Fibroblast of skin of right biceps (primary cell): ENCODE measurements around the gene HSD17B4.
"Not testable (repeated sequence)": the region's sequence is repeated elsewhere in the genome, so short reads cannot be mapped to it uniquely, and the experiment has no call there.

Experiments used
- DNase-seq: peaks from one replicate; pipeline ENCODE4 v3.0.0-alpha.2; 2013

Gene HSD17B4

DNA sequence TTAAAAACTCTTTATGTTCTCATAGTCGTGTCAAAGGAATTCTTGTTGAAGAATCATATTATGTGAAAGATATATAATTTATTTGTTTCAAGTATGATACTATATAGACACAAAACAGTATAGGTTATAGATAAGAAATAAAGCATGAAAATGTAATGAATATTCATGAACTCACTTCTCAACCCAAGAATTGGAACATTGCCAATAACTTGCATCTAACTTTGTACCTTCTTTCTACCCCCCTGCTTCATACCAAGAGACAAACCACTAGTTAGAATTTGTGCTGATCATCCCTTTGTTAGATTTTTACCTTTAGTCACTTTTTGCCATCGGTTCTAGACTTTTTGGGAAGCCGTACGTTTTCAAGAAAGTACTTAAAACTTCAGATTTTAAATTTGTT is 32.6 kb downstream of the HSD17B4 start:
- no peak for DNase-seq

DNA sequence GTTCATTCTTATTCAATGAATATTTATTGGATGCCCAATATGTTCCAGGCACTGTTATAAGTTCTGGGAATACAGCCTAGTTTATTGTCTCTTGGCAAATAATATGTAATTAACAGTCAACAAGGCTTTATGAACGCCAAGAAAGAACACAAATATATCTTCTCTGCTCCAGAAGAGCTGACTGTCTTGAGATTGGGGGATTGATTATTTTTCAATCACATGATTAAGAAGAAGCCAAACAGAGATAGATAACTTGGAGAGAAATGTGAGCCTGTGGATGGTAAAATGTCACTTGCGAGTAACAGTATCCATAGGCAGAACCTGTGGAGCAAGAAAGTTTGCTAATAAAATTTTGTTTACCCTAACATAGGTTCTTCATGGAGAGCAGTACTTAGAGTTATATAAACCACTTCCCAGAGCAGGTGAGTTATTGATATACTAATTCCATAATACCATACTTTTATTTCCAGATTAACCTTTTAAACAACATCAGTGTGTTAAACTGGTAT is 49.4 kb downstream of the HSD17B4 start:
- no peak for DNase-seq

DNA sequence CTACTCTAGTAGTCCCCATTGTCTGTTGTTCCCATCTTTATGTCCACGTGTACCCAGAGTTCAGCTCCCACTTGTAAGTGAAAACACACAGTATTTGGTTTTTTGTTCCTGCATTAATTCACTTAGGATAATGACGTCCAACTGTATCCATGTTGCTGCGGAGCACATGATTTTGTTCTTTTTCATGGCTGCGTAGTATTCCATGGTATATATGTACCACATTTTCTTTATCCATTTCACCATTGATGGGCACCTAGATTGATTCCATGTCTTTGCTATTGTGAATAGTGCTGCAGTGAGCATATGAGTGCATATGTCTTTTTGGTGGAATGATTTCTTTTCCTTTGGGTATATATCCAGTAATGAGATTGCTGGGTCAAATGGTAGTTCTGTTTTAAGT is 51.6 kb downstream of the HSD17B4 start:
- not testable (repeated sequence) for DNase-seq

DNA sequence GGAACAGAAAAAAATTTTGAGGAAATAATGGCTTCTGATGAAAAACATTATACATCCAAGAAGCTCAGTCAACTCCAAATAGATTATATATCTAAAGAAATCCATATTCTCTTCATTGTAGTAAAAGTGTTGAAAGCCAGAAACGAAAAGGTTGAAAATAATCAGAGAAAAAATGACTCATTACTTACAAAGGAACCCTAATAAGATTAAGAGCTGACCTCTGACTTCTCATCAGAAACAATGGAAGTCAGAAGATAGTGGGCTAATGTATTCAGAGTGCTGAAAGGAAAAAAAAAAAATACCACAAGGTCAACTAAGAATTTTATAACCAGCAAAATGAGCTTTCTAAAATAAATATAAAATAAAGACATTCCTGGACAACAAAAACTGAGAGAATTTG is 60.0 kb downstream of the HSD17B4 start:
- DNase-seq = no peak

DNA sequence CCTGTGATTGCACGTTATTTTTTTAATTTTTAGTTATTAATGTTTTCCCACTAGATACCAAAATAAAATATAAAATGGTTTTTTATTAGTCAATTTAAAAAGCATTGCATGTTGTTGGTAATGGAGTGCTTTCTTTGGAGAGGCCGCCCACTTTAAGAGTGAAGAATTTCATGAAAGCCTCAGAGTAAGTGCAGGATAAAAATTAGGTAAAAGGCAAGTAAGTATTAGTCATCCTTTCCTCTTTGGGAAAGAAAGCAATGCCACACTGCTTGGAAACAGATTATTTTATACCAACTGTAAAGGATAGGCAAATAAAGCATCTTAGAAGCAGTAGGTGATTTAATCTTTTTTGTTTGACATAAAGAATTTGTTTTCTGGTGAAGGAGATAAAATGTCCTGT is 62.9 kb downstream of the HSD17B4 start:
- DNase-seq = peak; percentile 21

DNA sequence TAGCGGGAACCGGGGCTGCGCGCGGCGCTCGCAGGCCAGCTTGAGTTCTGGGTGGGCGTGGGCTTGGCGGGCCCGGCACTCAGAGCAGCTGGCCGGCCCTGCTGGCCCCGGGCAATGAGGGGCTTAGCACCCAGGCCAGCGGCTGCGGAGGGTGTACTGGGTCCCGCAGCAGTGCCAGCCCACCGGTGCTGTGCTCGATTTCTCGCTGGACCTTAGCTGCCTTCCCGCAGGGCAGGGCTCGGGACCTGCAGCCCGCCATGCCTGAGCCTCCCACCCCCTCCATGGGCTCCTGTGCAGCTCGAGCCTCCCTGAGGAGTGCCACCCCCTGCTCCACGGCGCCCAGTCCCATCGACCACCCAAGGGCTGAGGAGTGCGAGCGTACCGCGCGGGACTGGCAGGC is 64.8 kb downstream of the HSD17B4 start:
- not testable (repeated sequence) for DNase-seq

DNA sequence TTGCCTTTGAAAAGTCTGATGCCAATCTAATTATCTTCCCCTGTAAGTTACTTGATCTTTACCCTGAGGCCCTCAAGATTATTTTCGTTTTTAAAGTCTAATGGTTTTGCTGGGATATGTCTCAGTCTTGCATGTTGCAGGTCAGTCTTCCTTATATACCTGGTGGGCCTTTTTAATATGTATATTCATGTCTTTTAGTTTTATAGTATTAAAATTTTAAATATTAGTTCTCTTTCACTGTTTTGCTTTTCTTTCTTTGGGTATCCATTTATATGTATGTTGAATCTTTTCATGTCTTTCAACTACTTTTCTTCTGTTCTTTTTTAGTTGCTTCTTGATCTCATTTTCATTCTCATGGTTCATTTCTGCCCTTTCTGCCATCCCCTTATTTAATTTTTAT is 68.9 kb downstream of the HSD17B4 start:
- DNase-seq = no peak

DNA sequence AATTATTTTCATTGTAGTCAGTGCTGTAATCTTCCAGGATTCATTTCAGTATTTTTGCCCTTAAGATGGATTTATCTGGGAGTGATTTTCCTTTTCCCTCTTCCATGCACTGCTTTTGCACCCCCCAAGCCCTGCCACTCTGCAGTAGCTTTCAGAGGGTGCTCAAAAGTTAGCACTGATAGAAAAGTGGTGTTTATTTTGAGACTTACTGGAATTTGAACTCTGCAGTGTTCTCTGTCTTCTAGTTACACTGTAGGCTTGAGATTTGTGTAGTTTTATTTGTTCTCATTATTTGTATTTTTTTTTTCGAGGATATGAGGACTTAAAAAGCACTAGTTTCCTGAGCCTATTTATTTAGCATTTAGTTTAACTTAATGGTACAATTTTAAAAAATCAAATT is 70.5 kb downstream of the HSD17B4 start:
- no peak for DNase-seq

DNA sequence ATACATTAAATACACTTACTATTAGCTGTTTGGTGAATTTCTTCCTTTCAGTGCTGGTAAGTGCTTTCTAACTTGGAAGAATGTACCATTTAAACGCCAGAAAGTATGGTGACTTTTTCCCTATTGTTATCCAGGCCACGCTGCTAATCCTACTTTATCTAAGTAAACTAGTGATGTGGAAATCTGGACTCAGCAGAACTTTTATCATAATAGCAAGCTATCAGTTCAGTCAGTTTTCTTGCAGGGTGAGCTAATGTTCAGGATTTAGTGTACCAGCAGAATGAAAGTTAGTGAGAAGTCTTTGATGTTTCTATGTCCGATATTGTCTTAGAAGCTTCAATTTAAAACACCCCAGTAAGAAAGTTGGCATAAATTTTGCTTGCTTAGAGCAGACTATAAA is 72.2 kb downstream of the HSD17B4 start:
- no peak for DNase-seq

DNA sequence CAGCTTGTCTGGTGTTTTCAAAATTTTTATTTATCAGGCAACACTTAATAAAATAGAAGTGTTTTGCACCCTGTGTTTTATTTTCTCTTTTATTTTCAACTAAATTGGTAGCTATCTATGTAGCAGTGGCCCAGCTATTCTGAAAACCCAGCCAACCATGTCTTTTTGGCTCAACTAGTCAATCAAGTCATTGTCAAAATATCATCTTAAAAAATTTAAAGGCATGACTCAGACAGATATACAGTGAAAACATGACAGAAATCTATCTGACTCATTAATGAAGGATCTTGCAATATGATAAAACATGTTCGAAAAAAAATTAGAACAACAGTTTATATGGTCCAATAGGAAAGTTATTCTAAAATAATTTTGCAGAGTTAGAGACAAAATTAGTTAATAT is 75.1 kb downstream of the HSD17B4 start:
- DNase-seq = peak; percentile 44

DNA sequence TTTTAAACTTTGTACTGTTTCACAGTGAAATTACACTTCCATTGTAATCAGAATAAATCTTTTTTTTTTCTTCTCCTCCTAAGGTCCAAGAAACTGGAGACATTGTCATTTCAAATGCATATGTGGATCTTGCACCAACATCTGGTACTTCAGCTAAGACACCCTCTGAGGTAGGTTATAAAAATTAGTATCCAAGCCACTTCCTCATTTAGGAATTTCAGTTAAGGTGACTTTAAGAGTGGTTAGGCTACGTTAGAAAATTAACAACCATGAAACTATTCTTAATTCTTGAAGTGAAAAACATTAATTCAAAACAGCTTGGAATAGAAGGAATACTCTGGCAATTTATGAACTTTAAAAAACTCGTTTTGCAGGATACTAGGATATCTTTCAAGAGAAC is 77.5 kb downstream of the HSD17B4 start:
- DNase-seq = no peak

DNA sequence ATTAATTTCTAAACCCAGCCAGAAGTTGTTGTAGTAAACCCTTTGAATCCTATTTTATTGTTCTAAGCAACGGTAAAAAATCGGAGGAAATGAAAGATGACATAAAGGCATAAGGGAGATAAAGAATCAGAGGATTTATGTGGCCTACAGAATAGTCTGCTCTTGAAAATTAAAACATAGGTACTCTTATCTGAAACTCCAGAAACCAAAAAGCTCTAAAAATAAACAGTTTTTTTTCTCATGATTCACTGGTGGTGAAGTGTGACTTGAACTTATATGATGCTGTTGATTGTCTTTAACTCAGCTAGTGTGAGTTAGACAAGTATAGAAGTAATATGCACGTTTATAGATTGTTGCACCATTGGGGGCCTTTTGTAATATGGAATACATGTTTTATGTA is 80.3 kb downstream of the HSD17B4 start:
- no peak for DNase-seq

DNA sequence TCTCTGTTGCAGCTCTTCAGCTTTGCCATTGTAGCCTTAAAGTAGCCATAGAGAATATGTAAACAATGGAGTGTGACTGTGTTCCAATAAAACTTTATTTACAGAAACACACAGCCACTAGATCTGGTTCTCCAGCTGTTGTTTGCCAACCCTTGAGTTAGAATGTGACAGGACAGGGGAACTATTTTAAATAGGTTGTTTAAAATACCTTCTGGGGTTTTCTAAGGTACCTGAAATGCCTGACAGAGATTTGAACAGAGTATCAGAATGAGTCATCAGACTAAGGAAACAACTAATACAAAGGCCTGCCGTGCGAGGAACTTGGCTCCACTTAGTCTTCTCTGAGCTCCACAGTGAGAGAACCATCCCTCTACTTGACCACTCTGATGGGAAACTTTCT is 85.4 kb downstream of the HSD17B4 start:
- peak; percentile 5 for DNase-seq

DNA sequence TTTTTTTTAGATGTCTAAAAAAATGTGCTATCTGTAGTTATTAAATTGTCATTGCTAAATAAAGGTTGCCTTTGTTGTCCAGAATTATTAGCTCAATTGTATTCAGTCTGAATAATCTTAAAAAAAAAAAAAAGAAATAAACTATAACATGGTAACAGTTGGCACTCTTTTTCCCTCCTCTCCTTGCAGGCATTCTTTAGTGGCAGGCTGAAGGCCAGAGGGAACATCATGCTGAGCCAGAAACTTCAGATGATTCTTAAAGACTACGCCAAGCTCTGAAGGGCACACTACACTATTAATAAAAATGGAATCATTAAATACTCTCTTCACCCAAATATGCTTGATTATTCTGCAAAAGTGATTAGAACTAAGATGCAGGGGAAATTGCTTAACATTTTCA is 89.4 kb downstream of the HSD17B4 start:
- no peak for DNase-seq

DNA sequence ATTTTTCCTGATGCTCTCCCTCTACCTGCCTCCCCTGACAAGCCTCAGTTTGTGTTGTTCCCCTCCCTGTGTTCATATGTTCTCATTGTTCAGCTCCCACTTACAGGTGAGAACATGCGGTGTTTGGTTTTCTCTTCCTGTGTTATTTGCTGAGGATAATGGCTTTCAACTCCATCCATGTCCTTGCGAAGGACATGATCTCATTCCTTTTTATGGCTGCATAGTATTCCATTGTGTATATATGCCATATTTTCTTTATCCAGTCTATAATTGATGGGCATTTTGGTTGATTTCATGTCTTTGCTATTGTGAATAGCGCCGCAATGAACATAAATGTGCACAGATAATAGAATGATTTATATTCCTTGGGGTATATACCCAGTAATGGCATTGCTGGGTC is 99.5 kb downstream of the HSD17B4 start:
- no peak for DNase-seq

DNA sequence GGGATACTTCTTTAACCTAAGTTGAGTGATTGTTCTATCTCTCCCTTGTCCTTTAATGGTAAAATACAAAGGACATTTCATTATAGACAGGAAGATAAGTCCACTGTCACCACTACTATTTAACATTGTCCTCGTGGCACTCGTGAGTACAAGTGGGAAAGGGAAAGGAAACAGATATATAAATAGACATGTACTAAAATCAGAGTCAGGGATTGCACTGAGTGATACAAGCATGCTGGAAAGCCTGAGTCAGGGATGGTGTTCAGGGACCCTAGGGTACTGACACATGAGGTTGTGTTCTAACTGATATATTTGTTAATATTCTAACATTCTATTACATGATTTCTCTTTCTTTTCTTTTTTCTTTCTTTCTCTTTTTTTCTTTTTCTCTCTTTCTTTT is 102.3 kb downstream of the HSD17B4 start:
- DNase-seq = no peak

DNA sequence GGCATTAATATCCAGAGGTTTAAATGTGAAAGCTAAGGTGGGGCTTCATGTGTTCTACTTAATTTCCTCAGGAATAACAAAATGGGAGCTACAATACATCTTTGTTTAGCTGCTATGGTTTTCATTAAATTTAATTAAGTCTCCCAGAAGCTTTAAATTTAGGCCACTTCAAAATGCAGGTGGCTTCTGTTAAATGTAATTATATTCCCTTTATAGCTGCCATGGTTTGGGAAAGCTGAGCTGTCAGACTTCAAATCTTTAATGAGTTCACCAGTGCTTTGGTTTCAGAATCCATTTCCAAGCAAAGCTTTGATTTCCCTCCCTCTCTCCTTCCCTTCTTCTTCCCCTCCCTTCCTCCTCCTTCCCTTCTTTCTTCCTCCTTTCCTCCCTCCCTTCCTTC is 118.6 kb downstream of the HSD17B4 start:
- DNase-seq = no peak

DNA sequence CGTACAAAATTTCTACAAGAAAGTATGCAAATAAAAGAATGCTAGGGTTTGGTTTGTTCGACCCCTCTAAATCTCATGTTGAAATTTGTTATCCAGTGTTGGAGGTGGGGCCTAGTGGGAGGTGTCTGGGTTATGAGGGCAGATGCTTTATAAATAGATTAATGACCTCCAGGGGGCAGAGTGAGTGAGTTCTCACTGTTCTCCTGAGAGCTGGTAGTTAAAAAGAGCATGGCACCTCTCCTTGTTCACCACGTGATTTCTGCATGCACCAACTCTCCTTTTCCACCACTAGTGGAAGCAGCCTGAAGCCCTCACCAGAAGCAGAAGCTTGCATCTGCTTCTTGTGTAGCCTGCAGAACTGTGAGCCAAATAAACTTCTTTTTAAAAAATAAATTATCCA is 126.6 kb downstream of the HSD17B4 start:
- DNase-seq = peak; percentile 16

DNA sequence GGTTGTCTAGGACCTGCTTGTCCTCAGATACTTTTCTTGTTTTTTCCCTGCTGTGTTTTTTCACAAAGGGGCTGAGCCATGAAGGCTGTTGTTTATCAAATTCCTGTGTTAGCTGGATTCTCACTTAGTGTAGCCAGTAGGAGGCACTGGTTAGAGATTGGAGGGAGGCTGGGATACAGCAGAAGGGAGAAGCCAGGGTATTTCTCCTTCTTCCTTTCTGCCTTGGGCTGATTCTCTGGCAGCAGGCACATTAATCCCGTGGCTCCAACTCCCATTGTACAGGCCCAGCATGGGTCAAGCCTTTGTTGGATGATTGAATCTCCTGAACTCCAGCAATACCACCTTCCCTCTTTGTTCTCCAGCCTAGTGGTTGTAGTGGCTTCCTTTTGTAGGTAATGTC is 130.7 kb downstream of the HSD17B4 start:
- DNase-seq = no peak

DNA sequence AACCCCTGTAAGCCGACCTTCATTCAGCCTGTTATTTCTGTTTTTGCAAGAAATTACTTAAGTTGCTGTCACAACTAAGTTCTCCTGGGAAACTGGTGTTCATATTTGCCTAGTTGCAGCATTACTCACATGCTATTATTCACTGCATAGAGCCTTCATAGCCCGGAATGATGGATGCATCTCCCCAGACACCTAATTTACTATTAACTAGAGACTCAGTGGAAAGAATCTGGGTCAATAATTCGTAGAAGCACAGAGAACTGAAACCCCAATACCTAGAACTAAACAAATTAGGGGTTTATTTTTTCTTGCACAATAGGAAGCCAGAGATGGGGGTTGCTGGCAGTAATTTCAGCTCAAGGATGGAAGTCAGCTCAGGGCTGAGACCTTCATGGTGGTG is 131.4 kb downstream of the HSD17B4 start:
- DNase-seq = peak; percentile 36
